HepG2 (cell line): Measurements from ENCODE around the gene DNAJC24. TPM values are rescaled to one million over a fixed set of nuclear protein-coding genes. Genes with fewer than 3 reads are reported as not detected.

Source experiments
- ATAC-seq: fragments of 200-7000 bp; cut with Tn5 transposase; 3 replicates; pipeline ENCODE4 v1.9.1; 2020; ENCODE audit warnings: mild to moderate bottlenecking, moderate library complexity
- BruUV-seq: library from RNA; stranded (reverse); fragments of 400-500 nt; replicated peaks from 2 replicates; lab custom pipeline; 2021; lab: Mats Ljungman, UMichigan
- CTCF ChIA-PET: fragments of 300-600 bp; formaldehyde crosslinking; extraction: SDS; loops from one replicate; lab custom pipeline; 2021; ENCODE audit warnings: low total read pairs, inconsistent platforms, low intra/inter-chr PET ratio; lab: Yijun Ruan, JAX
- POLR2A ChIA-PET: fragments of 350-600 bp; sonication (Branson Sonifier 250); formaldehyde crosslinking; loops from one replicate; lab custom pipeline; 2020; ENCODE audit warnings: antibody characterized with exemption, inconsistent platforms; lab: Yijun Ruan, JAX
- DNase-seq: peaks from one replicate; pipeline ENCODE4 v3.0.0-alpha.2; 2015; ENCODE audit warnings: low spot score
- FAIRE-seq: peaks from 3 replicates; lab custom pipeline; 2011; peaks lifted over from hg19 to GRCh38; lab: Jason Lieb, UNC
- H2AFZ ChIP-seq: one replicate; pipeline ENCODE4 v1.6.1; 2011; ENCODE audit warnings: low read length, inconsistent platforms
- H3K27ac ChIP-seq: fragments of 300-600 bp; 3 replicates; pipeline ENCODE4 v1.8.0; 2011; ENCODE audit warnings: mixed run types, mild to moderate bottlenecking, mixed read lengths, low read length, inconsistent platforms; ENCODE audit not compliant: insufficient read depth; ENCODE audit errors: extremely low read length
- H3K27me3 ChIP-seq, 2 experiments: fragments of 200-600 bp in 1 of 2; 2 replicates in 1 of 2; 3 replicates in 1 of 2; pipeline versions ENCODE4 v1.6.0 to v1.8.0; 2011; ENCODE audit warnings: low read length in 2 of 2, mild to moderate bottlenecking in 2 of 2, moderate library complexity in 2 of 2, inconsistent platforms in 1 of 2; ENCODE audit not compliant: insufficient read depth in 2 of 2, control insufficient read depth in 1 of 2
- H3K36me3 ChIP-seq, 2 experiments: fragments of 200-600 bp in 1 of 2; replicated peaks in 1 of 2; 2 replicates in 1 of 2; 3 replicates in 1 of 2; pipeline versions ENCODE4 v1.5.1 to v1.8.0; 2011; ENCODE audit warnings: low read length in 2 of 2, inconsistent platforms in 1 of 2; ENCODE audit not compliant: insufficient read depth in 2 of 2, control insufficient read depth in 1 of 2
- H3K4me1 ChIP-seq: 2 replicates; pipeline ENCODE4 v1.5.1; 2012; ENCODE audit warnings: low read length, inconsistent platforms; ENCODE audit not compliant: insufficient read depth
- H3K4me2 ChIP-seq: 2 replicates; pipeline ENCODE4 v1.6.0; 2011; ENCODE audit warnings: low read depth, low read length, inconsistent platforms
- H3K4me3 ChIP-seq, 3 experiments: fragments of 200-600 bp in 1 of 3; sonication (generic), shearing (Covaris generic) in 1 of 3; replicated peaks in 1 of 3; 2 replicates each; pipeline ENCODE4 v1.5.1; 2011 to 2016; ENCODE audit warnings: low read length in 3 of 3, inconsistent platforms in 2 of 3, low read depth in 2 of 3, mild to moderate bottlenecking in 2 of 3, control low read depth in 1 of 3, mixed read lengths in 1 of 3; ENCODE audit not compliant: insufficient read depth in 1 of 3
- H3K79me2 ChIP-seq: one replicate; pipeline ENCODE4 v1.6.1; 2011; ENCODE audit warnings: low read length, inconsistent platforms; ENCODE audit not compliant: insufficient read depth
- H3K9ac ChIP-seq: 2 replicates; pipeline ENCODE4 v1.6.0; 2011; ENCODE audit warnings: mild to moderate bottlenecking, low read depth, low read length, inconsistent platforms; ENCODE audit not compliant: insufficient read depth
- H3K9me3 ChIP-seq: 2 replicates; pipeline ENCODE4 v1.5.1; 2012; ENCODE audit warnings: mild to moderate bottlenecking, low read length
- H4K20me1 ChIP-seq: 2 replicates; pipeline ENCODE4 v1.6.0; 2011; ENCODE audit warnings: inconsistent platforms, mild to moderate bottlenecking, low read length, moderate library complexity; ENCODE audit not compliant: insufficient read depth
- GLI4 ChIP-seq: sonication (generic); formaldehyde crosslinking; IDR thresholded peaks from 2 replicates; pipeline ENCODE4 v1.5.1; 2020; ENCODE audit warnings: missing genetic modification reagents, mild to moderate bottlenecking, moderate library complexity, borderline replicate concordance
- KAT8 ChIP-seq: IDR thresholded peaks from 2 replicates; pipeline ENCODE4 v1.6.1; 2016; ENCODE audit warnings: missing genetic modification reagents, missing compliant biosample characterization
- KLF6 ChIP-seq: IDR thresholded peaks from 2 replicates; pipeline ENCODE4 v1.8.0; 2016; ENCODE audit warnings: missing biosample characterization, missing genetic modification reagents
- POGZ ChIP-seq: sonication (generic); formaldehyde crosslinking; IDR thresholded peaks from 2 replicates; pipeline ENCODE4 v1.4.0; 2020; ENCODE audit warnings: mild to moderate bottlenecking, missing genetic modification reagents
- TRIM24 ChIP-seq: sonication (generic); formaldehyde crosslinking; IDR thresholded peaks from 2 replicates; pipeline ENCODE4 v1.8.0; 2022; ENCODE audit warnings: mild to moderate bottlenecking, missing genetic modification reagents
- ZNF343 ChIP-seq: sonication (generic); formaldehyde crosslinking; IDR thresholded peaks from 2 replicates; pipeline ENCODE4 v1.4.0; 2020; ENCODE audit warnings: mild to moderate bottlenecking, missing genetic modification reagents
- ZNF607 ChIP-seq: sonication (generic); formaldehyde crosslinking; IDR thresholded peaks from 2 replicates; pipeline ENCODE4 v1.5.1; 2020; ENCODE audit warnings: missing genetic modification reagents, mild to moderate bottlenecking, borderline replicate concordance
- WGBS: methylation state at CpG from one replicate; pipeline ENCODE4 v1.1.6; 2017; ENCODE audit warnings: low lambda C conversion rate; 5-methylcytosine and 5-hydroxymethylcytosine counted together
- in situ Hi-C: cut with HindIII; loops from 2 replicates; pipeline ENCODE4 v1.10.0; 2017; ENCODE audit warnings: low pct_unique_long_range_greater_than_20kb; ENCODE audit not compliant: extremely low pct_ligation_motif_present
- intact Hi-C: fragments of 100-400 bp; cut with micrococcal nuclease; formaldehyde crosslinking; loops from one replicate; pipeline ENCODE4 v1.10.0; 2022; ENCODE audit not compliant: unreplicated experiment
- polyA plus RNA-seq, 8 experiments: library from polyadenylated mRNA; depleted of rRNA in 3 of 8; stranded (reverse) in 7 of 8; unstranded in 1 of 8; fragments of >200 nt; fragmentation: Illumina TruSeq in 4 of 8; extraction: Trizol in 4 of 8; gene quantifications; 2 replicates each; pipeline versions ENCODE4 v1.2.1 to v1.2.3, GENCODE V29; 2011 to 2016; ENCODE audit warnings: low read depth in 4 of 8, missing spikeins in 1 of 8, mixed read lengths in 1 of 8; ENCODE audit not compliant: insufficient read depth in 1 of 8
- total RNA-seq, 5 experiments: library from RNA; depleted of rRNA; stranded (reverse); fragments of >200 nt; fragmentation: Illumina TruSeq; extraction: Trizol; gene quantifications; 2 replicates each; pipeline ENCODE4 v1.2.3, GENCODE V29; 2016; ENCODE audit warnings: low read depth in 1 of 5
- TF ChIP-seq, protein P1 (sequence below): sonication (generic); formaldehyde crosslinking; IDR thresholded peaks from 2 replicates; pipeline ENCODE4 v1.4.0; 2020; ENCODE audit warnings: missing genetic modification reagents

The DNAJC24 gene
- total and polyA plus RNA-seq, 2 of the 13 experiments (the other 11 are each of a cell fraction or from before 2014, with no cell fraction given), result 10.5 to 13.7 TPM

- TF ChIP-seq ZNF607 (CRISPR knock-in tag) (no peak), GLI4 (no peak), KLF6 (CRISPR knock-in tag) (no peak), ZNF343 (no peak)
Measured at GRCh38 chr11:31474083-31474482, 104.4 kb downstream of the DNAJC24 start (continued).

- H2AFZ ChIP-seq, result no peak overlapping the region
- DNase-seq (no peak), FAIRE-seq (no peak), ATAC-seq (no peak)
- H3K27me3 ChIP-seq, result no peaks in the 10 kb centered on the region; a peak in 1 of 5 replicates
- H3K4me3 ChIP-seq, result no peak overlapping the region
- peaks cover 24% of the 10 kb centered on the region for H3K79me2 ChIP-seq
- intact Hi-C loops, result no loop called here
- H3K9ac ChIP-seq, result no peak overlapping the region
- no peaks in the 10 kb centered on the region for H4K20me1 ChIP-seq
- ChIA-PET CTCF (no interaction called here), POLR2A (no interaction called here)
- H3K4me1 ChIP-seq, result no peaks in the 10 kb centered on the region
- in situ Hi-C loops, result no loop called here
- no peaks in the 10 kb centered on the region for H3K9me3 ChIP-seq
- H3K36me3 ChIP-seq, result no peaks in the 10 kb centered on the region
- WGBS, result 95% methylated on average over 6 of the region's 6 CpGs
- H3K27ac ChIP-seq, result no peak overlapping the region
- H3K4me2 ChIP-seq, result no peak overlapping the region
- no TSS peak for BruUV-seq
- TF ChIP-seq, protein P1, sequence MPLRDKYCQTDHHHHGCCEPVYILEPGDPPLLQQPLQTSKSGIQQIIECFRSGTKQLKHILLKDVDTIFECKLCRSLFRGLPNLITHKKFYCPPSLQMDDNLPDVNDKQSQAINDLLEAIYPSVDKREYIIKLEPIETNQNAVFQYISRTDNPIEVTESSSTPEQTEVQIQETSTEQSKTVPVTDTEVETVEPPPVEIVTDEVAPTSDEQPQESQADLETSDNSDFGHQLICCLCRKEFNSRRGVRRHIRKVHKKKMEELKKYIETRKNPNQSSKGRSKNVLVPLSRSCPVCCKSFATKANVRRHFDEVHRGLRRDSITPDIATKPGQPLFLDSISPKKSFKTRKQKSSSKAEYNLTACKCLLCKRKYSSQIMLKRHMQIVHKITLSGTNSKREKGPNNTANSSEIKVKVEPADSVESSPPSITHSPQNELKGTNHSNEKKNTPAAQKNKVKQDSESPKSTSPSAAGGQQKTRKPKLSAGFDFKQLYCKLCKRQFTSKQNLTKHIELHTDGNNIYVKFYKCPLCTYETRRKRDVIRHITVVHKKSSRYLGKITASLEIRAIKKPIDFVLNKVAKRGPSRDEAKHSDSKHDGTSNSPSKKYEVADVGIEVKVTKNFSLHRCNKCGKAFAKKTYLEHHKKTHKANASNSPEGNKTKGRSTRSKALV (CRISPR knock-in tag), result no peak
- TF ChIP-seq KAT8 (CRISPR knock-in tag), result no peak
- no peak for TF ChIP-seq TRIM24 (CRISPR knock-in tag)
- no peak for TF ChIP-seq POGZ (CRISPR knock-in tag)
Measured at GRCh38 chr11:31477528-31478222, 108.0 kb downstream of the DNAJC24 start.
